Astrocyte (in vitro differentiated cells and primary cell): Measurements from ENCODE around the gene HOXA11. TPM values are rescaled to one million over a fixed set of nuclear protein-coding genes. Genes with fewer than 3 reads are reported as not detected.
A peak's percentile ranks its signal among the peaks of the same experiment; 100 is the strongest.

Experiments
- DNase-seq: peaks from one replicate; pipeline ENCODE4 v3.0.0-alpha.2; 2010; ENCODE audit warnings: low read depth
- FAIRE-seq: peaks from 2 replicates; lab custom pipeline; 2011; peaks lifted over from hg19 to GRCh38; lab: Jason Lieb, UNC
- H2AFZ ChIP-seq: 2 replicates; pipeline ENCODE4 v1.6.0; 2012; ENCODE audit warnings: low read depth, low read length, inconsistent platforms
- H3K27ac ChIP-seq: 2 replicates; pipeline ENCODE4 v1.5.1; 2011; ENCODE audit warnings: low read depth, low read length, inconsistent platforms
- H3K27me3 ChIP-seq: 2 replicates; pipeline ENCODE4 v1.6.0; 2011; ENCODE audit warnings: low read length, inconsistent platforms; ENCODE audit not compliant: insufficient read depth
- H3K36me3 ChIP-seq: 2 replicates; pipeline ENCODE4 v1.5.1; 2011; ENCODE audit warnings: low read length, inconsistent platforms; ENCODE audit not compliant: insufficient read depth
- H3K4me1 ChIP-seq: 2 replicates; pipeline ENCODE4 v1.5.1; 2011; ENCODE audit warnings: low read length, inconsistent platforms; ENCODE audit not compliant: insufficient read depth
- H3K4me2 ChIP-seq: 2 replicates; pipeline ENCODE4 v1.6.0; 2012; ENCODE audit warnings: low read length, inconsistent platforms
- H3K4me3 ChIP-seq: 2 replicates; pipeline ENCODE4 v1.5.1; 2011; ENCODE audit warnings: low read depth, mild to moderate bottlenecking, low read length, inconsistent platforms; ENCODE audit not compliant: insufficient read depth
- H3K79me2 ChIP-seq: 2 replicates; pipeline ENCODE4 v1.6.0; 2012; ENCODE audit warnings: mild to moderate bottlenecking, low read length, inconsistent platforms; ENCODE audit not compliant: insufficient read depth
- H3K9ac ChIP-seq: 2 replicates; pipeline ENCODE4 v1.6.0; 2012; ENCODE audit warnings: mild to moderate bottlenecking, low read length, inconsistent platforms
- H3K9me3 ChIP-seq: 2 replicates; pipeline ENCODE4 v1.5.1; 2012; ENCODE audit warnings: low read depth, mild to moderate bottlenecking, low read length, inconsistent platforms; ENCODE audit not compliant: insufficient read depth
- H4K20me1 ChIP-seq: 2 replicates; pipeline ENCODE4 v1.6.0; 2012; ENCODE audit warnings: low read length, inconsistent platforms; ENCODE audit not compliant: insufficient read depth
- H3K27ac Mint-ChIP-seq: one replicate; pipeline ENCODE4 v1.8.0; 2021; ENCODE audit warnings: mild to moderate bottlenecking, mixed read lengths; ENCODE audit not compliant: unreplicated experiment
- H3K27me3 Mint-ChIP-seq: one replicate; pipeline ENCODE4 v1.8.0; 2021; ENCODE audit warnings: low read depth, mixed read lengths; ENCODE audit not compliant: unreplicated experiment
- H3K36me3 Mint-ChIP-seq: one replicate; pipeline ENCODE4 v1.8.0; 2021; ENCODE audit warnings: low read depth, mixed read lengths; ENCODE audit not compliant: unreplicated experiment
- H3K4me1 Mint-ChIP-seq: one replicate; pipeline ENCODE4 v1.8.0; 2021; ENCODE audit warnings: low read depth, mixed read lengths; ENCODE audit not compliant: unreplicated experiment
- H3K4me3 Mint-ChIP-seq: one replicate; pipeline ENCODE4 v1.8.0; 2021; ENCODE audit warnings: mild to moderate bottlenecking, moderate library complexity, mixed read lengths; ENCODE audit not compliant: unreplicated experiment
- H3K9me3 Mint-ChIP-seq: one replicate; pipeline ENCODE4 v1.8.0; 2021; ENCODE audit warnings: mild to moderate bottlenecking, mixed read lengths; ENCODE audit not compliant: unreplicated experiment
- EZH2 ChIP-seq: IDR thresholded peaks from 2 replicates; pipeline ENCODE4 v1.6.1; 2012; ENCODE audit warnings: mild to moderate bottlenecking, low read length, inconsistent platforms; ENCODE audit not compliant: insufficient read depth
- total RNA-seq: library from RNA; stranded (reverse); gene quantifications from 2 replicates; pipeline ENCODE4 v1.2.1, GENCODE V29; 2021
- TF ChIP-seq, protein P1 (sequence below): IDR thresholded peaks from 2 replicates; pipeline ENCODE4 v1.5.1; 2011; ENCODE audit warnings: low read depth, mild to moderate bottlenecking, inconsistent platforms, low read length, moderate library complexity; ENCODE audit not compliant: insufficient read depth

The HOXA11 gene
- total RNA-seq, 1 donor from 2014 or later: not detected

DNA sequence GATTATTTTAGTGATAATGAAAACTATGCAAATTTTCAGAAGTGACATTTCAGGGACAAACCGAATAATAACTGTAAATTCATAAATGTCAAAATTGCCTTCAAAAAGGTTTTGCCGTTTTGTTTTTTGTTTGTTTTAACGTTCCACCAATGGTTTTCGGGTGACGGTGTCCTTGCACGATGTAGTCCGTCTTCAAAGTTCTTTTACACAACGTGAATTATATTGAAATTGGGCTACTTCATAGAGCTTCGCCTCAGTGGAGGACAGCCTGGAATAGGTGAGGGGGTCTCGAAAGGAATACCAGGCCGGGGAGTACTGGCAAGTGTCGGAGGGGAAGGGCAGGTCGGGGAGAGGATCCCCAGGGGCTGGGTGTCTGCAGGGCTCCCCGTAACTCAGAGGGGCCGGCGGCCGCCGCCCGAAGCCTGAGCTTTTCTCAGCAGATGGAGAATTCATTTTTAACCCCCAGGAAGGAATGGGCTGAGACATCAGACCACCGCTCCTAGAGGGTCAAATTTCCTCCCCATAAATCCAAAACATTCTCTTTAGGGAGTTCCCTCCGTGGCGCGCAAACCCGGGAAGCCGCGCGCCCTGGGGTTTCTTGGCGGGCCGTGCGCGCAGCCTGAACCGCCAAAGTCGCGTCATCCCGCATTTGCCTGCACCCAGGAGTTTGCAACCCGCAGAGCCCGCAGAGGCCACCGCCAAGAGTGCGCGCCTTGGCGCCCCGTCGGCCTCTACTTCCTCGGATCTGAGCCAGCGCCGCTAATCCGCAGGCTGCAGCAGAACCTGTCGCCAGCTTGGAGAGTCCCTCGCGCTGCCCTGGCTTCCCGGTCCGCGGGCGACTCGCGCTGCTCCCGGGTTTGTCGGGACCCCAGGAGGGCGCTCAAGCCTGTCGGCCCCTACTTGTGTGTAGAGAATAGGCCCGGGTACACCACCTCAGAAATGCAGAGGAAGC is 40.2 kb upstream of the HOXA11 start:
- Mint-ChIP-seq H3K4me3 (peak overlapping the region; percentile 45), H3K27ac (no peak overlapping the region), H3K36me3 (no peaks in the 10 kb centered on the region), H3K4me1 (no peaks in the 10 kb centered on the region), H3K9me3 (peaks cover 2% of the 10 kb centered on the region), H3K27me3 (peaks cover 92% of the 10 kb centered on the region)
- Histone ChIP-seq H3K4me1 (no peaks in the 10 kb centered on the region), H3K27me3 (peaks cover 87% of the 10 kb centered on the region), H3K9me3 (peaks cover 2% of the 10 kb centered on the region), H3K27ac (no peak overlapping the region), H3K79me2 (no peaks in the 10 kb centered on the region), H3K36me3 (no peaks in the 10 kb centered on the region), H3K9ac (no peak overlapping the region), H3K4me3 (no peak overlapping the region), H3K4me2 (no peak overlapping the region), H2AFZ (no peak overlapping the region), H4K20me1 (no peaks in the 10 kb centered on the region)
- FAIRE-seq (no peak), DNase-seq (no peak)
- TF ChIP-seq, protein P1, sequence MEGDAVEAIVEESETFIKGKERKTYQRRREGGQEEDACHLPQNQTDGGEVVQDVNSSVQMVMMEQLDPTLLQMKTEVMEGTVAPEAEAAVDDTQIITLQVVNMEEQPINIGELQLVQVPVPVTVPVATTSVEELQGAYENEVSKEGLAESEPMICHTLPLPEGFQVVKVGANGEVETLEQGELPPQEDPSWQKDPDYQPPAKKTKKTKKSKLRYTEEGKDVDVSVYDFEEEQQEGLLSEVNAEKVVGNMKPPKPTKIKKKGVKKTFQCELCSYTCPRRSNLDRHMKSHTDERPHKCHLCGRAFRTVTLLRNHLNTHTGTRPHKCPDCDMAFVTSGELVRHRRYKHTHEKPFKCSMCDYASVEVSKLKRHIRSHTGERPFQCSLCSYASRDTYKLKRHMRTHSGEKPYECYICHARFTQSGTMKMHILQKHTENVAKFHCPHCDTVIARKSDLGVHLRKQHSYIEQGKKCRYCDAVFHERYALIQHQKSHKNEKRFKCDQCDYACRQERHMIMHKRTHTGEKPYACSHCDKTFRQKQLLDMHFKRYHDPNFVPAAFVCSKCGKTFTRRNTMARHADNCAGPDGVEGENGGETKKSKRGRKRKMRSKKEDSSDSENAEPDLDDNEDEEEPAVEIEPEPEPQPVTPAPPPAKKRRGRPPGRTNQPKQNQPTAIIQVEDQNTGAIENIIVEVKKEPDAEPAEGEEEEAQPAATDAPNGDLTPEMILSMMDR: no peak
- peak; percentile 91 for TF ChIP-seq EZH2

DNA sequence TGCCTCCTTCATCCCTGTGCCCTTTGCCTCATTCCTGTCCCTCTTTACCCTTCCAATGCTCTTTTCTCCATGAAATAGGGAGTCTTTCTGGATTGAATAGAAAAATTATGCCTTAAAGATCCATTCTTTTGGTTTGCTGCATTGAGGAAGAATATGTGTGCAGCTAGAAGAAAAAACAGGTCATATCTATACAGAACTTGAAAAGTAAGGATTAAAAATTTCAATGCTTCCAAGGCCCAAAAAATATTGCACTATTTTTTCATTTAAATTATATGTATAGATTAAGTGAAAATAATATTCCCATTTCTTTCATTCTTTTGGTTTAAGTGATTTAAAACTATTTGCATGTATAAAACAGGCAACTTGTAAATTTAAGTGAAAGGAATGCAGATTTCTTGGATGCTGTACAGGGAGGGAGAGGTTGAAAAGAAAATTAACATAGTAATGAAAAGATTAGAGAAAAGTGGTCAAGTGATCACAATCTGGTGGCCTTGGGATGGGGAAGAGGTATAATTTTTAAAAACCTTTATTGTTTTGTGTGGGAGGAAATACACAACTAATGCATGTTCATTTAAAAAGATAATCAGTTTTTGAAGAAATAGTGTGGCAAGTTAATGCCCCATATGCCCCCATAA is 39.0 kb upstream of the HOXA11 start:
- H2AFZ ChIP-seq: no peak overlapping the region
- H3K4me1 ChIP-seq: no peaks in the 10 kb centered on the region
- Mint-ChIP-seq H3K4me3 (no peak overlapping the region), H3K4me1 (no peaks in the 10 kb centered on the region), H3K9me3 (peaks cover 4% of the 10 kb centered on the region), H3K27ac (no peak overlapping the region), H3K27me3 (peaks cover 89% of the 10 kb centered on the region), H3K36me3 (no peaks in the 10 kb centered on the region)
- no peak overlapping the region for H3K4me3 ChIP-seq
- H3K9ac ChIP-seq: no peak overlapping the region
- H4K20me1 ChIP-seq: no peaks in the 10 kb centered on the region
- TF ChIP-seq, protein P1: no peak
- TF ChIP-seq EZH2: no peak
- H3K4me2 ChIP-seq: no peak overlapping the region
- no peaks in the 10 kb centered on the region for H3K36me3 ChIP-seq
- peaks cover 86% of the 10 kb centered on the region for H3K27me3 ChIP-seq
- peaks cover 6% of the 10 kb centered on the region for H3K9me3 ChIP-seq
- no peak for FAIRE-seq
- no peak overlapping the region for H3K27ac ChIP-seq
- no peaks in the 10 kb centered on the region for H3K79me2 ChIP-seq
- DNase-seq: no peak
